HG03159 (cell line): ENCODE results near the gene RAB23.

Source experiments
- ATAC-seq: cut with Tn5 transposase; IDR thresholded peaks from one replicate; pipeline ENCODE4 v1.9.1; 2021; ENCODE audit warnings: mild to moderate bottlenecking, moderate library complexity; ENCODE audit not compliant: unreplicated experiment

RAB23 gene

GRCh38 chr6:57221936-57222742 lies at the start of gene RAB23:
Gene RAB23, minus strand, starts transcription at chr6:57222307. Its CDS starts 11,927 bp downstream, at chr6:57210380.
- ATAC-seq = peak; percentile 85

- ATAC-seq = no peak
Observed at GRCh38 chr6:57268294-57268640, 46.2 kb upstream of the RAB23 start.

- ATAC-seq = no peak
Observed at GRCh38 chr6:57267586-57268293, 45.6 kb upstream of the RAB23 start.

GRCh38 chr6:57265755-57266221 lies 43.7 kb upstream of the RAB23 start:
- no peak for ATAC-seq

GRCh38 chr6:57263739-57264138 lies 41.6 kb upstream of the RAB23 start:
- ATAC-seq = no peak

GRCh38 chr6:57262901-57263694 lies 41.0 kb upstream of the RAB23 start:
- ATAC-seq = no peak

GRCh38 chr6:57262488-57262887 lies 40.4 kb upstream of the RAB23 start:
- no peak for ATAC-seq

- ATAC-seq = no peak
Observed at GRCh38 chr6:57261926-57262325, 39.8 kb upstream of the RAB23 start.

- no peak for ATAC-seq
Observed at GRCh38 chr6:57259064-57259463, 37.0 kb upstream of the RAB23 start.

GRCh38 chr6:57257911-57258541 lies 35.9 kb upstream of the RAB23 start:
- ATAC-seq = no peak

GRCh38 chr6:57256541-57256940 lies 34.4 kb upstream of the RAB23 start:
- no peak for ATAC-seq

- ATAC-seq = no peak
Observed at GRCh38 chr6:57255451-57256169, 33.5 kb upstream of the RAB23 start.

GRCh38 chr6:57254055-57254717 lies 32.1 kb upstream of the RAB23 start:
- ATAC-seq = no peak

GRCh38 chr6:57252975-57253374 lies 30.9 kb upstream of the RAB23 start:
- no peak for ATAC-seq

GRCh38 chr6:57252137-57252536 lies 30.0 kb upstream of the RAB23 start:
- ATAC-seq = no peak

- no peak for ATAC-seq
Observed at GRCh38 chr6:57250348-57250747, 28.2 kb upstream of the RAB23 start.

- no peak for ATAC-seq
Observed at GRCh38 chr6:57248311-57248895, 26.3 kb upstream of the RAB23 start.

- no peak for ATAC-seq
Observed at GRCh38 chr6:57247603-57248002, 25.5 kb upstream of the RAB23 start.

- ATAC-seq = no peak
Observed at GRCh38 chr6:57246307-57246706, 24.2 kb upstream of the RAB23 start.
